ENCODE results near the gene WDR43.
"Not testable (repeated sequence)": the region's sequence is repeated elsewhere in the genome, so short reads cannot be mapped to it uniquely, and the experiment has no call there.

Gene WDR43

GRCh38 chr2:28962505-28962904 is 68.0 kb downstream of the WDR43 start:
- no peak for DNase-seq (ENCODE audit: low read depth)

DNA sequence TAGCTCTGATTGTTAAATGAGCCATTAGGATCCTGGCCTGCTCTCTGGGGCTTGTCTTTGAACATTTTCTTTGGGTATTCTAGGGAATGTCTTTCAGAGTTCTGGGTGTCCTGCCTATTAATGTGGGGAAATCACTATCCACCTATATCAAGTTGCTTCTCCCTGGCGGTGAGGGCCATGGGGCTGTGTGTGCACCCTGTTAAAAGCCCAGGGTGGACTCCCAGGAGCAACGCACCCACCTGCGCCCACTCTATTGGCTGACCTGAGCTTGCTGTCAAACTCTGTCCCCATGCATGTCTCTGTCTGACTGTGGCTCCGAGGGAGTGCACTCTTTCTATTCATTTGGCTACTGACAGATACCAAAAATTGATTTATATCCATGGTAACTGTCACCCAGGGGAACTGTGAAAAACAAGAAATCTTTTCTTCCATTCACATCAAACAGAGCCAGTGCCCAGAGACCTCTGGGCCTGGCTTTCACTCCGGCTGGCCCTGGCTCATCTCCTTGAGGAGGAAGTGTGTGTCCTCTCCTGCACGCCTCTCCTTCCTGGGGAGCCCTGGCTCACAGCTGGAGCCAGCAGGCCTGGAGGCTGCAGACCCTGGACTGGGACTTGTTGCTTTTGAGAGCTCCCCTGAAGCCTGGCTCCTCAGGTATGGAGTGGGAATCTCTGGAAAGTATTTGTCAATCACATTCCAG is 76.1 kb downstream of the WDR43 start:
- DNase-seq (ENCODE audit: low read depth) = no peak

DNA sequence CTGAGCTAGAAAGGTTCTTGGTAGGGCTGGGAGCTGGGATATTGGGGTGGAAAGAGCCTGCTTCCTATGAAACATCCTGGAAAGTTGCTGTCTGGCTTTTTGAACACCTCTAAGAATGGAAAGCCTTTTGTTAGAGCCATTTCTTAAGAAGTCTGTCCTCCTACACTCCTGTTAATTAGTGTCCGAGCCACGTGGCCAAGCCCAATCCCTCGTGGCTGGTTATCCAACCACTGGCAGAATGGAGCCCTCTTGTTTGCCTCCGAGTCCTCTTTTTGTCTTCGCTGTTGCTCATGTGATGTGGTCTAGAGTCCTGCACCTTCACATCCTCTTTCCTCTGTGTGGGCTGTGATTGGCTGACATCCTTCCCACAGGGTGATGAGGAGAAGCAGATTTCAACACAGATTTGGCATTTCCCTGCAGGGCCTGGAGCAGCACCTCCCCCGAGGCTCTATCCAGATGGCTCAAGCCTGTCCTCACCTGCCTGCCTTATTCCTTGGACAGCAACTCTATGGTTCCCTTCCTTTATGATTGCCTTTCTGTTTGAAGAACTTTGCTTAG is 78.4 kb downstream of the WDR43 start:
- no peak for DNase-seq (ENCODE audit: low read depth)

GRCh38 chr2:28974252-28974651 is 79.8 kb downstream of the WDR43 start:
- no peak for DNase-seq (ENCODE audit: low read depth)

GRCh38 chr2:28975671-28976070 is 81.2 kb downstream of the WDR43 start:
- no peak for DNase-seq (ENCODE audit: low read depth)

- no peak for DNase-seq (ENCODE audit: low read depth)
Measured at GRCh38 chr2:28976584-28976983, 82.1 kb downstream of the WDR43 start.

GRCh38 chr2:28977176-28977875 is 82.9 kb downstream of the WDR43 start:
- DNase-seq (ENCODE audit: low read depth) = no peak

DNA sequence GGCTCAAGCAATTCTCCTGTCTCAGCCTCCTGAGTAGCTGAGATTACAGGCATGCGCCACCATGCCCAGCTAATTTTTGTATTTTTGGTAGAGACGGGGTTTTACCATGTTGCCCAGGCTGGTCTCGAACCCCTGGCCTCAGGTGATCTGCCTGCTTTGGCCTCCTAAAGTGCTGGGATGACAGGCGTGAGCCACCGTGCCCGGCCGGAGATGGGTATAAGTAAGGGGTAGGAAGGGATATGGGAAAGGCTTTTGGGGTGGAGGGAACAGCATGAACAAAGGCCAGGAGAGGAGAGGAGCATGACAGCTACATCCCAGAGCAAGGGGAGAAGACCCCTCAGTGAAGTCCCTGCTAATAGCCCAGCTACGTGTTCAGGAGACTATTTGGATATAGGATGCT is 83.5 kb downstream of the WDR43 start:
- DNase-seq (ENCODE audit: low read depth) = not testable (repeated sequence)

- no peak for DNase-seq (ENCODE audit: low read depth)
Measured at GRCh38 chr2:28978606-28979005, 84.1 kb downstream of the WDR43 start.

DNA sequence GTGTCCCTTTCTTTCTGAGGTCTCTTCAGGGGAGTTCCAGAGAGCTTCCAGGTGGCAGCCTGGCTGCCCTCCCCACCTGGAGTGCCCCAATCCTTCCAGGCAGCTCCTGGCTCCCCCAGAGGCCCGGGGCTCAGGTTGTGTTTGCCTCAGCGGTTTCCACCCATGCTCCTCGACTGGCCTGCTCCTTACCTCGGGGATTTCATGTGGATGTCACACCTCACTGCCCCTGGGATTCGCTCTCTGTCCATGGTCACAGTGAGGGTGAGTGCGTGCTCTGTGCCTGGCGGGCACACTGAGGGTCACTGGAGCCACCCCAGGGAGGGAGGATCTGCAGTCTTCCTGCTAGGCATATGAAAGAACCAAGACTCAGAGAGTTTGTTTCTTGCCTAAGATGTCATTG is 84.6 kb downstream of the WDR43 start:
- DNase-seq (ENCODE audit: low read depth) = no peak

- no peak for DNase-seq (ENCODE audit: low read depth)
Measured at GRCh38 chr2:28979576-28980366, 85.3 kb downstream of the WDR43 start.

DNA sequence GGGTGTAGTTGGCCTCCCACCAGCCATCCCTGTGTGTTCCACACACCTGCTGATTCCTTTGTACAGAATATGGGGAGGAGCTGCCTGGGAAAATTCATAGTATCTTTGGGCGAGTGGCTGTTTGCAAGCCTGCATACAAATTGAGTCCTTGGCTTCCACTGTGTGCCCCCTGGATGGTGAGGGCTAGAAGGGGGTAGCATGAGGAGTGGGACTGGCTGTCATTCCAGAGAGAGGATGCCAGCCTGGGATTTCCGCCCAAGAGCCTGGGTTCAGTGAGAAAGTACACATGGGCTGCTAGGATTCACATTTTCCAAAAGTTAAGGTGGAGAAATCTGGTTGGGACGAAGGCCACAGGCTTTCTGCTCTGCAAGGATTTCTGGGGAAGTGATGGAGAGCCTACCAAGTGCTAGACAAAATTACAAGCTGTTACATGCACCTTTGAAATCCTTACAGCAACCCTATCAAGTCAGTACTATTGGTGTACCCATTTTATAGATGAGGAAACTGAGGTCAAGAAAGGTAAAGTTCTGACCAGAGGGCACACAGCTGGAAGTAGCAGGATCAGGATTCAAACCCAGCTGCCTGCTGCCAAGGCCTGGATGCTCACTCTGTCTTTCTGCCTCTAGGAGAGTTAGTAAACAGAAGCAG is 86.0 kb downstream of the WDR43 start:
- no peak for DNase-seq (ENCODE audit: low read depth)

- DNase-seq (ENCODE audit: low read depth) = no peak
Measured at GRCh38 chr2:28981016-28981441, 86.6 kb downstream of the WDR43 start, which contains the start of gene TOGARAM2. TSS of gene TOGARAM2 (plus strand) at chr2:28981298. CDS start at chr2:28994835, 13,537 bp downstream.

- no peak for DNase-seq (ENCODE audit: low read depth)
Measured at GRCh38 chr2:28981620-28982376, 87.3 kb downstream of the WDR43 start.

GRCh38 chr2:28982381-28982950 is 88.0 kb downstream of the WDR43 start:
- DNase-seq (ENCODE audit: low read depth) = no peak

GRCh38 chr2:28986429-28986828 is 92.0 kb downstream of the WDR43 start:
- no peak for DNase-seq (ENCODE audit: low read depth)

DNA sequence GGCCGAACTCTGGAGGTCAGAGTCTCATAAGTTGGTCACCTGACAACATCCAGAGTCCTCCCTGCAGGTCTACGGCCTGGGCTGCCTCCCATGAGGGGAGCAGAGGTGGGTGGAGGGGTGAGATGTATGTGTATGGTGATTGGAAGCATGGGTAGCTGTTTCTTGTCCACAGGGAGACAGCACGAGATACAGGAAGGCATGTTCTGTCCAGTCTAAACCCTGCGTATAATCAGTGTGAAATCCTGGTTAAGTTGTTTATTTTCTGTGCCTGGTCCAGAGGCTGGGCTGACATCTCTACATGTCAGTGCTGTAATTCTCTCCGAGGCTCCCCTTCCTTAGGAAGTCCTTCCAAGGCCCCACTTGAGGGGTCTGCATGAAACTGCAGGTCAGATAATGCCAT is 95.5 kb downstream of the WDR43 start:
- no peak for DNase-seq (ENCODE audit: low read depth)

- no peak for DNase-seq (ENCODE audit: low read depth)
Measured at GRCh38 chr2:28990445-28990844, 96.0 kb downstream of the WDR43 start.

DNA sequence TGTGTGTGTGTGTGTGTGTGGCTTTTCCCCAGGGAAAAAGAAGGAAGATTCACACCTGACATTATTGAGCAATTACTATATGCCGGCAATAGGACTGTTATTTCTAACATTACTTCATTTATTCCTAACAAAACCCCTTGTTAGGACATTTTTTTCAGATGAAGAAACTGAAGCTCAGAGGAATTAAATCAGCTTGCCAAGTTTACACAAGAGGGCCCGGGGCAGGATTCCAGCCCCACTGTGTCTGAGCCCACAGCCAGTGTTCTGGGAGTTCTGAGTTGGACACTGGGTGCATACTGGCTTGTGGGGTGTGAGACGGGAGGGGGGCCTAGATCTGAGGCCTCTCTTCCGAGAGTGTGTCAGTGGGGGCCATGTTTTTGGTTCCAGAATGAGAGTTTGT is 96.6 kb downstream of the WDR43 start:
- DNase-seq (ENCODE audit: low read depth) = no peak

- no peak for DNase-seq (ENCODE audit: low read depth)
Measured at GRCh38 chr2:28991460-28991859, 97.0 kb downstream of the WDR43 start.

Data from non-pigmented ciliary epithelial cell (primary cell).